Natural killer cell (primary cell): ENCODE measurements around the gene IL22RA1. TPM values are rescaled to one million over a fixed set of nuclear protein-coding genes. Genes with fewer than 3 reads are reported as not detected.

ENCODE experiments used
- ATAC-seq, 3 donors: fragments of 150-1000 bp in 2 of 3; fragments of 200-7000 bp in 1 of 3; cut with Tn5 transposase; 1 replicate in 1 of 3; 2 replicates in 2 of 3; pipeline ENCODE4 v1.10.0; 2021; ENCODE audit warnings: mild to moderate bottlenecking in 2 of 3, moderate library complexity in 2 of 3
- DNase-seq, 2 donors: peaks; one replicate each; pipeline versions ENCODE4 v3.0.0 to v3.0.0-alpha.2; 2013 to 2021; ENCODE audit warnings: mixed read lengths in 1 of 2
- H3K27ac ChIP-seq: one replicate; pipeline ENCODE4 v1.5.1; 2013; ENCODE audit warnings: mild to moderate bottlenecking, low read length
- H3K27me3 ChIP-seq: one replicate; pipeline ENCODE4 v1.6.1; 2013; ENCODE audit warnings: low read length; ENCODE audit not compliant: control insufficient read depth, insufficient read depth
- H3K36me3 ChIP-seq: one replicate; pipeline ENCODE4 v1.6.1; 2013; ENCODE audit warnings: low read length; ENCODE audit not compliant: control insufficient read depth, insufficient read depth
- H3K4me1 ChIP-seq: one replicate; pipeline ENCODE4 v1.6.1; 2013; ENCODE audit warnings: low read length; ENCODE audit not compliant: control insufficient read depth, insufficient read depth
- H3K4me3 ChIP-seq: one replicate; pipeline ENCODE4 v1.5.1; 2013; ENCODE audit warnings: low read length
- H3K9me3 ChIP-seq: one replicate; pipeline ENCODE4 v1.6.1; 2013; ENCODE audit warnings: low read length; ENCODE audit not compliant: control insufficient read depth, insufficient read depth
- H3K27ac Mint-ChIP-seq, 2 donors: one replicate each; pipeline ENCODE4 v1.8.0; 2022; ENCODE audit warnings: mild to moderate bottlenecking in 2 of 2, mixed read lengths in 2 of 2, moderate library complexity in 1 of 2
- H3K27me3 Mint-ChIP-seq, 2 donors: one replicate each; pipeline ENCODE4 v1.8.0; 2022; ENCODE audit warnings: low read depth in 2 of 2, mixed read lengths in 2 of 2
- H3K36me3 Mint-ChIP-seq: one replicate; pipeline ENCODE4 v1.8.0; 2022; ENCODE audit warnings: mixed read lengths
- H3K4me1 Mint-ChIP-seq, 2 donors: one replicate each; pipeline ENCODE4 v1.8.0; 2022; ENCODE audit warnings: mixed read lengths in 2 of 2
- H3K4me3 Mint-ChIP-seq: one replicate; pipeline ENCODE4 v1.8.0; 2022; ENCODE audit warnings: mild to moderate bottlenecking, moderate library complexity, mixed read lengths
- H3K9me3 Mint-ChIP-seq, 2 donors: one replicate each; pipeline ENCODE4 v1.8.0; 2022; ENCODE audit warnings: mixed read lengths in 2 of 2
- WGBS: methylation state at CpG from one replicate; pipeline ENCODE4 v1.1.7; 2013; ENCODE audit warnings: missing lambda C conversion rate; ENCODE audit not compliant: insufficient coverage; 5-methylcytosine and 5-hydroxymethylcytosine counted together
- intact Hi-C: fragments of 100-400 bp; cut with micrococcal nuclease; formaldehyde crosslinking; loops from one replicate; pipeline ENCODE4 v1.14.2; 2022
- total RNA-seq, 4 donors: library from RNA; stranded (reverse); fragments of 120-200 nt in 1 of 4; gene quantifications; one replicate each; pipeline versions ENCODE4 v1.2.3 to v1.2.4, GENCODE V29; 2013 to 2022
- TF ChIP-seq, protein P1 (sequence below): fragments of 200-600 bp; IDR thresholded peaks from one replicate; pipeline ENCODE4 v1.8.0; 2022; ENCODE audit warnings: antibody characterized with exemption

The IL22RA1 gene
- total RNA-seq, 3 donors from 2014 or later (not counting 1 experiment from before 2014, with no cell fraction given): not detected

DNA sequence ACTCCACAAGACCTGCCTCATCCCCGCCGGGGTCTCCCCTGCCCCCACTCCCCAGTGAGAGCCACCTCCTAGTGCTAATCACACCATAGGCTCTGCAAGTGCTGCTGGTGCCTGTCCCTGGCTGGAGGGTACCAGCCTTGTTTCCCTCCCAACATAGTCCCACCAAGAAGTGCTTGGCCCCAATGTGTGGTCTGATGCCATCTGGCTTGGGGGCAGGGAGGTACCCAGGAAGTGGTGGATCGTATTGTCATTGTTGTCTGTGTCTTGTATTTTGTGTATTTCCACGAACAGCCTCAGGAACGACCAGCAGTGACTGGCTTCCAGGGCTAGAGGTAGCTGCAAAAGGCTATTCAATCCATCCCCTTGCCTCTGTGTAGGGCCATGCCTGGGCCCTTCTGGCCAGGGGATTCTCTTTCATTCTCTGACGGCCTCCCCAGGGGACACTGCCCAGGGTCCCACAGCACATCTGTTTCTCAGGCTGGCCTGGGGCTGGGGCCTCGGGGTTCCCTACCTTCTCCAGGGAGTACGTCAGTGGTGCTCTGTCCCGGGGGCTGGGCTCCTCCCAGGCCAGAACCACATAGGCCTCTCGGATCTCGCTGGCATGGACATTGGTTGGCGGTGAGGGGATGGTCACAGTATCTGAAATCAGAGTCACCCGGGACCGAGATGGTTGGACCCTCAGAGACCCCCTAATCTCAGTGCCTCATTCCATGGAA lies 53.8 kb downstream of the IL22RA1 start:
- intact Hi-C loops: no loop called here
- no peaks in the 10 kb centered on the region for H3K27me3 ChIP-seq
- WGBS: 77% methylated on average over 14 of the region's 14 CpGs
- no peak overlapping the region for H3K27ac ChIP-seq
- TF ChIP-seq, protein P1, sequence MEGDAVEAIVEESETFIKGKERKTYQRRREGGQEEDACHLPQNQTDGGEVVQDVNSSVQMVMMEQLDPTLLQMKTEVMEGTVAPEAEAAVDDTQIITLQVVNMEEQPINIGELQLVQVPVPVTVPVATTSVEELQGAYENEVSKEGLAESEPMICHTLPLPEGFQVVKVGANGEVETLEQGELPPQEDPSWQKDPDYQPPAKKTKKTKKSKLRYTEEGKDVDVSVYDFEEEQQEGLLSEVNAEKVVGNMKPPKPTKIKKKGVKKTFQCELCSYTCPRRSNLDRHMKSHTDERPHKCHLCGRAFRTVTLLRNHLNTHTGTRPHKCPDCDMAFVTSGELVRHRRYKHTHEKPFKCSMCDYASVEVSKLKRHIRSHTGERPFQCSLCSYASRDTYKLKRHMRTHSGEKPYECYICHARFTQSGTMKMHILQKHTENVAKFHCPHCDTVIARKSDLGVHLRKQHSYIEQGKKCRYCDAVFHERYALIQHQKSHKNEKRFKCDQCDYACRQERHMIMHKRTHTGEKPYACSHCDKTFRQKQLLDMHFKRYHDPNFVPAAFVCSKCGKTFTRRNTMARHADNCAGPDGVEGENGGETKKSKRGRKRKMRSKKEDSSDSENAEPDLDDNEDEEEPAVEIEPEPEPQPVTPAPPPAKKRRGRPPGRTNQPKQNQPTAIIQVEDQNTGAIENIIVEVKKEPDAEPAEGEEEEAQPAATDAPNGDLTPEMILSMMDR: no peak
- Mint-ChIP-seq H3K27me3 (peaks cover 0 to 15% of the 10 kb centered on the region in 2 donors), H3K4me1 (no peaks in the 10 kb centered on the region), H3K36me3 (no peaks in the 10 kb centered on the region), H3K27ac (no peak overlapping the region), H3K9me3 (no peaks in the 10 kb centered on the region), H3K4me3 (no peak overlapping the region)
- H3K4me1 ChIP-seq: no peaks in the 10 kb centered on the region
- no peaks in the 10 kb centered on the region for H3K36me3 ChIP-seq
- no peak overlapping the region for H3K4me3 ChIP-seq
- H3K9me3 ChIP-seq: no peaks in the 10 kb centered on the region
- ATAC-seq (no peak), DNase-seq (no peak)

DNA sequence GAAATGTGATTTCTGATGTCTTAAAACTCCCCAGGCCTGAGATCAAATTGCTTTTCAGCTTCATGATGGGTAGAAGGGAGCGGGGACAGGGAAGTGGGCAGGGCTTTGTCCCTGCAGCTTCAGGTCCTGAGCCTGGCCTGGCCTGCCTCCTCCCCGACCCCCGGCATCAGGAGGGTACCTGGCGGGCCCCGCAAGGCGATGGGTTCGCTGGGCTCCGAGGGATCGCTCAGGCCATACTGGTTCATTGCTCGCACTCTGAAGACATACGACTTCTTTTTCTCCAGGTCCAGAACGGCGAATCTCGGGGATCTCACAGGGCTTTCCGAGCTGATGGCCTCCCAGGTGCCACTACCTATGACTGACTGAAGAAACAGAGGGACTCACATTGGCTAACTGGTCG lies 56.5 kb downstream of the IL22RA1 start:
- no peak overlapping the region for H3K4me3 ChIP-seq
- no peaks in the 10 kb centered on the region for H3K36me3 ChIP-seq
- no peaks in the 10 kb centered on the region for H3K9me3 Mint-ChIP-seq
- TF ChIP-seq, protein P1: no peak
- no peaks in the 10 kb centered on the region for H3K9me3 ChIP-seq
- intact Hi-C loops: no loop called here
- no peak overlapping the region for H3K4me3 Mint-ChIP-seq
- H3K27ac ChIP-seq: no peak overlapping the region
- no peaks in the 10 kb centered on the region for H3K36me3 Mint-ChIP-seq
- H3K27me3 ChIP-seq: no peaks in the 10 kb centered on the region
- ATAC-seq (no peak), DNase-seq (no peak)
- H3K27me3 Mint-ChIP-seq: peaks cover 0 to 15% of the 10 kb centered on the region in 2 donors
- no peak overlapping the region for H3K27ac Mint-ChIP-seq
- H3K4me1 Mint-ChIP-seq: no peaks in the 10 kb centered on the region
- H3K4me1 ChIP-seq: no peaks in the 10 kb centered on the region
- 92% methylated on average over 16 of the region's 16 CpGs for WGBS

DNA sequence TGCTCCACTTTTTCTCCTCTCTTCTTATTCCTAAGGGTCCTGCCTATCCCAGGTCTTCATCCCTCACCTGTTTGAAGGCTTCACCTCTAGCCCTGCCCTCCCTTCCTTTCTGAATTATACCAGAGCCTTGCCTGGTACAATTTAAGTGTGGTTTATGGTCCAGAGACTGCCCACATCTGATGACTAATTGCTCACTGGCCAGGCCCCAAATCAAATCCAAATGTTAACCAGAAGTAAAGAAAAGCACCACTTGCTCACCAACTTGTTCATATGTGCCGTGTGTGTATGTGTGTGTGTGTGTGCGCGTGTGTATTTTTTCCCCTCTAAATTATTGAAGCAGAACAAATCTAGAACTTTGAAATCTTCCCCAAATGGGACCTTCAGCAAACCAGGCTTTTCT lies 57.4 kb downstream of the IL22RA1 start:
- no peaks in the 10 kb centered on the region for H3K4me1 ChIP-seq
- Mint-ChIP-seq H3K27me3 (peaks cover 0 to 20% of the 10 kb centered on the region in 2 donors), H3K4me1 (no peaks in the 10 kb centered on the region), H3K9me3 (no peaks in the 10 kb centered on the region), H3K27ac (no peak overlapping the region), H3K4me3 (no peak overlapping the region), H3K36me3 (no peaks in the 10 kb centered on the region)
- TF ChIP-seq, protein P1: no peak
- DNase-seq: no peak
- intact Hi-C loops: no loop called here
- no peak overlapping the region for H3K27ac ChIP-seq
- H3K36me3 ChIP-seq: no peaks in the 10 kb centered on the region
- no CpG with 5 or more reads among the region's 3 CpGs for WGBS
- no peaks in the 10 kb centered on the region for H3K27me3 ChIP-seq
- H3K4me3 ChIP-seq: no peak overlapping the region
- ATAC-seq: no peak
- no peaks in the 10 kb centered on the region for H3K9me3 ChIP-seq

DNA sequence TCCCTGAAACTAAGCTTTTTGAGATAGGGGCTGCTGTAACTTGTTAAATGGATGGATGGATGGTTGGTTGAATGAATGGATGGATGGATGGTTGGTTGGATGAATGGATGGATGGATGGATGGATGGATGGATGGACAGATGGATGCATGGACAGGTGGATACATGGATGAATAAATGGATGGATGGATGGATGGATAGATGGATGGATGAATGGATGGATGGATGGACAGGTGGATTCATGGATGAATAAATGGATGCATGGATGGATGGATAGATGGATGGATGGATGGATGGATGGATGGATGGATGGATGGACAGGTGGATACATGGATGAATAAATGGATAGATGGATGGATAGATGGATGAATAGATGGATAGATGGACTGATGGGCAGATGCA lies 57.9 kb downstream of the IL22RA1 start:
- Histone ChIP-seq H3K27me3 (no peaks in the 10 kb centered on the region), H3K4me1 (no peaks in the 10 kb centered on the region), H3K4me3 (no peak overlapping the region), H3K27ac (no peak overlapping the region), H3K36me3 (no peaks in the 10 kb centered on the region), H3K9me3 (no peaks in the 10 kb centered on the region)
- no peaks in the 10 kb centered on the region for H3K4me1 Mint-ChIP-seq
- intact Hi-C loops: no loop called here
- ATAC-seq (no peak), DNase-seq (no peak)
- H3K27me3 Mint-ChIP-seq: peaks cover 0 to 23% of the 10 kb centered on the region in 2 donors
- H3K27ac Mint-ChIP-seq: no peak overlapping the region
- no peaks in the 10 kb centered on the region for H3K36me3 Mint-ChIP-seq
- H3K9me3 Mint-ChIP-seq: no peaks in the 10 kb centered on the region
- H3K4me3 Mint-ChIP-seq: no peak overlapping the region
- TF ChIP-seq, protein P1: no peak
